KBM-7 (cell line): ENCODE data around the gene RBMY1B.
"Not testable (repeated sequence)": the region's sequence is repeated elsewhere in the genome, so short reads cannot be mapped to it uniquely, and the experiment has no call there.

Source experiments
- DNase-seq: peaks from one replicate; pipeline ENCODE4 v3.0.0-alpha.2; 2015
- in situ Hi-C: fragments of 300-500 bp; cut with MboI; formaldehyde crosslinking; loops from 2 replicates; pipeline ENCODE4 v1.14.3; 2020; ENCODE audit warnings: low sequenced_read_pairs, low pct_unique_long_range_greater_than_20kb, mixed read lengths

Gene RBMY1B

DNA sequence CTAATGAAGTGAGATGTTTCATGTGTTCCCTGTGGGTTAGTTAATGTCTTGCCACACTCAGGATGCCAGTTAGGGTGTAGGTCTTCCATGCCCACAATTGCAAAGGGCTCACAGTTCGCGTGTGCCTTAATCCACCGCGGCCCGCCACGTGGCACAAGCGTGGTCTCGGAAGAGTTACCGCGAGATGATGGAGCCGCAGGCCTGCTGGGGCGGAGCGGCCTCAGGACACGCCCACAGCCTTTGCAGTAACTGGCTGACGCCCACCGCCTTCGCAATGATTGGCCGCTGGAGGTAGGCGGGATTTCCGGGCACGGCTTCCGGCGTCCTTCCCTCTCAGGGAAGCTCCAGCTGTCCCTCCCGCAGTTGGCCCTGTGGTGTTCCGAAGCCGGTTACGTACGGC, at the start of gene RBMY1B:
TSS of gene RBMY1B (plus strand) at position 301 of the 400 bp plus-strand sequence. CDS start 2,013 bp downstream, outside the sequence.
- in situ Hi-C loops: not testable (repeated sequence)

DNA sequence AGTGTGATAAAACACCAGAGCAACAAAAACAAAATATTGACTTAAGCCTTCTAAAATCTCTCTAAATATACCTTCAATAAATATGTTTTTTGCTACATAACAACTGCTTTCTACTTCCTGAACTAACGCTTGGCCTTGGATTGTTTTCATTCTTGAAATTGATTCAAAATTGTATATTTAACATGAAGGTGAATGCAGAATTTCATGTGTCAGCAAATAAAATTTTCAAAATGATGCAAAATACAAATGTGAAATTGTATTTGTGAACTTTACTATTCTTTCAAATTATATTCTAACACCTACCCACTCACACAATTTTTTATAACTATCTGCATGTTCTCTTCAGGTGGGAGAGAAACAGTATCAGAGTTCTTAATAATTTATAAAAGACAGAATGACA, 48.2 kb upstream of the RBMY1B start:
- DNase-seq, in situ Hi-C loops: not testable (repeated sequence)

More for the DNA sequence above, at the start of gene RBMY1B:
- DNase-seq: not testable (repeated sequence)

DNA sequence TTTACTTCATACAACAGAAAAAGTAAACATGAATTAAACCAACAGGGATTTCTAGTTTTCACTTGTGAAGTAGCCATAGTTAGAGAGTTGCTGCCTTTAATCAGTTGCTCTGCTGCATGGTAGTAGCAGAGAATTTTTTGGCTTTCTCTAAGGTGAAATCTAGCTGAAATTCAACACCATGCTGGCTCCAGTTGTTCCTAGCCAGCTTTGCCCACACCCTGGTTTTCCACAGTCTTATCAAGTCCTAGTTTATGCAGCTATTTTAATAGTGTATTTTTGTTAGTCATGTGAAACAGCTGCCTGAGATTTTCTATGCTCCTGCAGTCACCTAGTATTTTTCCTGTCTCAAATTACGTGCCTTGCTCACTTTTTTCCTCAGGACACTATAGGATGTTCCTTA, 28.2 kb upstream of the RBMY1B start:
- in situ Hi-C loops: no loop called here
- DNase-seq: no peak

- DNase-seq, in situ Hi-C loops: not testable (repeated sequence)
Observed at GRCh38 chrY:21534579-21534978, 23.4 kb downstream of the RBMY1B start, which contains the start of gene RBMY1A1. TSS of gene RBMY1A1 (plus strand) at chrY:21534879. CDS start at chrY:21536892, 2,013 bp downstream.

DNA sequence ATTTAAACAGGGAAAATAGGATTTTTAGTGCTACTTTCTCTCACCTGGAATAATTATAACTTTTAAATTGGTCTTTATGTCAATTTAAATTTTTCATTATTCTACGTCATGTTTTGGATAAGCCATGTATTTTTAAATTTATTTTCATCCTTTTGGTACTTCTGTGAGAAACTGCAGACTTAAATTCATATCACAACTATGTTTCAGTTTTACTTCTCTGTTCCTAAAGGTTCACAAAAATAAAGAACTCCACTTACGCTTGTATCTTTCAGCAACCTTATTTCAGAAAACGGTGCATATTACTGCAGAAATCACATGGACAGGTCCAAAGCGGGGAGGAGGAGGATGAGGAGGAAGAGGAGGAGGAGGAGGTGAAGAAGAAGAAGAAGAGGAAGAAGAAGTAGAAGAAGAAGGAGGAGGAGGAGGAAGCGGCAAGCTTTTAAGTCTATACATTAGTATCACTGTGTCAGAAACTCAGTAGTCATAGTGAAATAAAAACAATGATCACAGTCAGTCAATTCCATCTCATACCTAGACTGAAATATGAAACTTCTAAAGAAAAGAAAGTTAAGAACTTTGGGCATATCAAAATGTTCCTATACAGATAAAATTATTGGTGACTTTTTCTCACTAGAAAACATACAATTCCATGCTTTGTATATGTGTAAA, 48.3 kb downstream of the RBMY1B start:
- in situ Hi-C loops: not testable (repeated sequence)

More for the DNA sequence above, 48.3 kb downstream of the RBMY1B start:
- DNase-seq: not testable (repeated sequence)
